ENCODE results near the gene DRAM2.

Gene DRAM2

DNA sequence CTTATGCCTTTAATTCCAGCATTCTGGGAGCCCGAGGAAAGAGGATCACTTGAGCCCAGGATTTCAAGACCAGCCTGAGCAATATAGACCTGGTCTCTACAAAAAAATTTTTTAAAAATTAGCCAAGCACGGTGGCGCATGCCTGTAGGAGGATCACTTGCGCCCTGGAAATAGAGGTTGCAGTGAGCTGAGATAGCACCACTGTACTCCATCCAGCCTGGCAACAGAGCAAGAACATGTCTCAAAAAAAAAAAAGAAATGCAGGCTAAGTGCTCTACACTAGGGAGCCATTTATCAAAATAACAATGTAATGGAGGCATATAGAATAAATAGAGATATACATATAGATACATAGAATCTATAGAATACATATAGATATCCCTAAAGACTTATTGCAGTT lies 23.5 kb upstream of the DRAM2 start:
- Histone ChIP-seq H3K9me3 (ENCODE audit: control insufficient read depth, insufficient read depth, low read length) (no peaks in the 10 kb centered on the region), H3K27ac (ENCODE audit: low read length) (no peak overlapping the region), H3K4me1 (ENCODE audit: control insufficient read depth, insufficient read depth, low read length) (no peaks in the 10 kb centered on the region), H3K36me3 (ENCODE audit: control insufficient read depth, insufficient read depth, low read length) (no peaks in the 10 kb centered on the region), H3K4me3 (ENCODE audit: low read length) (no peak overlapping the region), H3K27me3 (ENCODE audit: control insufficient read depth, insufficient read depth, low read length) (no peaks in the 10 kb centered on the region)
- DNase-seq (ENCODE audit: low read depth, low spot score), result no peak
- no CpG with 5 or more reads among the region's 4 CpGs for WGBS (ENCODE audit: insufficient coverage, insufficient read length)

DNA sequence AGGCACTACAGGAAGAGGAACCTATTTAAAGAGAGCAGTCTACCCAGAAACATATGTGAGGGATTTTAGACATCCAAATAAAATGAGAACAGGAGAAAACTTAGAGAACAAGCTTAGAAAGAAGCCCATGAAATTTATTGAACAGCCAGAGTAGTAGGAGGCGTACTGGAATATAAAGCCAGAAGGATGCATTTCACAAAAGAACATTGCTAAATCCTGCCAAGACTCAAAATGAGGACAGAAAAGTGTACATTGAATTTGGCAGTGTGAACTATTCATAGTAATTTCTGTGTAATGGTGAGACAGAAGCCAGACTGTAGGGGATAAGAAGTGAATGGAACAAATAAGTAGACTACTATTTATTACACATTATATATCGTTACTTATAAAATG lies 22.6 kb upstream of the DRAM2 start:
- H3K4me3 ChIP-seq (ENCODE audit: low read length), result no peak overlapping the region
- H3K36me3 ChIP-seq (ENCODE audit: control insufficient read depth, insufficient read depth, low read length), result no peaks in the 10 kb centered on the region
- no CpG with 5 or more reads among the region's 2 CpGs for WGBS (ENCODE audit: insufficient coverage, insufficient read length)
- no peaks in the 10 kb centered on the region for H3K4me1 ChIP-seq (ENCODE audit: control insufficient read depth, insufficient read depth, low read length)
- no peak for DNase-seq (ENCODE audit: low read depth, low spot score)
- no peaks in the 10 kb centered on the region for H3K9me3 ChIP-seq (ENCODE audit: control insufficient read depth, insufficient read depth, low read length)
- H3K27me3 ChIP-seq (ENCODE audit: control insufficient read depth, insufficient read depth, low read length), result no peaks in the 10 kb centered on the region
- no peak overlapping the region for H3K27ac ChIP-seq (ENCODE audit: low read length)

- H3K4me1 ChIP-seq (ENCODE audit: control insufficient read depth, insufficient read depth, low read length), result no peaks in the 10 kb centered on the region
- H3K4me3 ChIP-seq (ENCODE audit: low read length), result no peak overlapping the region
- no CpG with 5 or more reads among the region's 1 CpG for WGBS (ENCODE audit: insufficient coverage, insufficient read length)
- DNase-seq (ENCODE audit: low read depth, low spot score), result no peak
- H3K36me3 ChIP-seq (ENCODE audit: control insufficient read depth, insufficient read depth, low read length), result no peaks in the 10 kb centered on the region
- no peaks in the 10 kb centered on the region for H3K27me3 ChIP-seq (ENCODE audit: control insufficient read depth, insufficient read depth, low read length)
- no peaks in the 10 kb centered on the region for H3K9me3 ChIP-seq (ENCODE audit: control insufficient read depth, insufficient read depth, low read length)
- H3K27ac ChIP-seq (ENCODE audit: low read length), result no peak overlapping the region
These were observed 22.1 kb upstream of the DRAM2 start for GRCh38 chr1:111161843-111162487.

- Histone ChIP-seq H3K27ac (ENCODE audit: low read length) (no peak overlapping the region), H3K4me1 (ENCODE audit: control insufficient read depth, insufficient read depth, low read length) (no peaks in the 10 kb centered on the region), H3K9me3 (ENCODE audit: control insufficient read depth, insufficient read depth, low read length) (no peaks in the 10 kb centered on the region), H3K27me3 (ENCODE audit: control insufficient read depth, insufficient read depth, low read length) (no peaks in the 10 kb centered on the region), H3K4me3 (ENCODE audit: low read length) (no peak overlapping the region), H3K36me3 (ENCODE audit: control insufficient read depth, insufficient read depth, low read length) (no peaks in the 10 kb centered on the region)
- DNase-seq (ENCODE audit: low read depth, low spot score), result no peak
- WGBS (ENCODE audit: insufficient coverage, insufficient read length), result no CpG with 5 or more reads among the region's 2 CpGs
These were observed 17.5 kb upstream of the DRAM2 start for GRCh38 chr1:111157431-111157830.

DNA sequence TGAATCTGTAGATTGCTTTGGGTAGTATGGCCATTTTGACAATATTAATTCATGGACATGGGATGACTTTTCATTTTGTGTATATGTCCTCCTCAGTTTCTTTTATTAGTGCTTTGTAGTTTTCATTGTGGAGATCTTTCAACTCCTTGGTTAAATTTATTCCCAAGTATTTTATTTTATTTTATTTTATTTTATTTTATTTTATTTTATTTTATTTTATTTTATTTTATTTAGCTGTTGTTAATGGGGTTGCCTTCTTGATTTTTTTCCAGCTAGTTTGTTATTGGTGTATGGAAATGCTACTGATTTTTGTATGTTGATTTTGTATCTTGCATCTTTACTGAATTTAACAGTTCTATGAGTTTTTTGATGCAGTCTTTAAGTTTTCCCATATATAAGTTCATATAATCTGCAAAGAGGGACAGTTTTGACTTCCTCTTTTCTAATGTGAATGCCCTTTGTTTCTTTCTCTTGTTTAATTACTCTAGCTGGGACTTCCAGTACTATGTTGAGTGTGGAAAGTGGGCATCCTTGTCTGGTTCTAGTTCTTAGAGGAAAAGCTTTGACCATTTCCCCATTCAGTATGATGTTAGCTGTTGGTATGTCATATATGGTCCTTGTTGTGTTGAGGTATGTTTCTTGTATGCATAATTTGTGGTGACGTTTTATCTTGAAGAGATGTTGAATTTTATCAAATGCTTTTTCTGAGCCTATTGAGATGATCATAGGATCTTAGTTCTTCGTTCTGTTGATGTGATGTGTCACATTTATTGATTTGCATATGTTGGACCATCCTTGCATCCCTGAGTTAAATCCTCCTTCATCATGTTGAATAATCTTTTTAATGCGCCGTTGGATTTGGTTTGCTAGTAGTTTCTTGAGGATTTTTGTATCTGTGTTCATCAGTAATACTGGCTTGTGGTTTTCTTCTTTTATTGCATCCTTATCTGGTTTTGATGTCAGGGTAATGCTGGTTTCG lies 14.4 kb upstream of the DRAM2 start:
- Histone ChIP-seq H3K4me1 (ENCODE audit: control insufficient read depth, insufficient read depth, low read length) (no peaks in the 10 kb centered on the region), H3K36me3 (ENCODE audit: control insufficient read depth, insufficient read depth, low read length) (no peaks in the 10 kb centered on the region), H3K27me3 (ENCODE audit: control insufficient read depth, insufficient read depth, low read length) (no peaks in the 10 kb centered on the region), H3K4me3 (ENCODE audit: low read length) (no peak overlapping the region), H3K27ac (ENCODE audit: low read length) (no peak overlapping the region), H3K9me3 (ENCODE audit: control insufficient read depth, insufficient read depth, low read length) (no peaks in the 10 kb centered on the region)
- DNase-seq (ENCODE audit: low read depth, low spot score), result no peak
- no CpG with 5 or more reads among the region's 5 CpGs for WGBS (ENCODE audit: insufficient coverage, insufficient read length)

DNA sequence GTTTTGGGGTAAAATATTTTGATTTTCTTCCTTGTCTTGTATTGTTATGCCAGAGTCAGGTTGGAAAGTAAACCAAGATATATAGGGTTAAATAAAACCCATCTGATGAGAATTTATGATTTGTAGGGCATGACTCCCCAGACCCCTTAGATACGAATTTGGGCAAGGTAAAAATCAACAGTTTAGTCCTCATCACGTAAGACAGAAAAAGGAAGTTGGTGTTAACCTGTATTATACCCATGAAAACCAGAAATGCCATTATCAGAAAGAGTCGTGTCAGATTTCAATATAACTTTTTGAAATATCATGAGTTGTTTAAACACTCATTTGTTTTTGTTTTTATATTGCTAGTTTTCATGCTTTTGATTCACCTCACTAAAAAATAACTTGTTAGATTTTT lies 11.9 kb upstream of the DRAM2 start:
- H3K27ac ChIP-seq (ENCODE audit: low read length), result no peak overlapping the region
- no peaks in the 10 kb centered on the region for H3K27me3 ChIP-seq (ENCODE audit: control insufficient read depth, insufficient read depth, low read length)
- H3K36me3 ChIP-seq (ENCODE audit: control insufficient read depth, insufficient read depth, low read length), result peaks cover 5% of the 10 kb centered on the region; the same call in 1 of the 2 replicates
- no CpG with 5 or more reads among the region's 3 CpGs for WGBS (ENCODE audit: insufficient coverage, insufficient read length)
- no peaks in the 10 kb centered on the region for H3K4me1 ChIP-seq (ENCODE audit: control insufficient read depth, insufficient read depth, low read length)
- no peak overlapping the region for H3K4me3 ChIP-seq (ENCODE audit: low read length)
- DNase-seq (ENCODE audit: low read depth, low spot score), result no peak
- no peaks in the 10 kb centered on the region for H3K9me3 ChIP-seq (ENCODE audit: control insufficient read depth, insufficient read depth, low read length)

- no peaks in the 10 kb centered on the region for H3K27me3 ChIP-seq (ENCODE audit: control insufficient read depth, insufficient read depth, low read length)
- H3K4me3 ChIP-seq (ENCODE audit: low read length), result no peak overlapping the region
- no peak for DNase-seq (ENCODE audit: low read depth, low spot score)
- no CpG with 5 or more reads among the region's 2 CpGs for WGBS (ENCODE audit: insufficient coverage, insufficient read length)
- no peaks in the 10 kb centered on the region for H3K9me3 ChIP-seq (ENCODE audit: control insufficient read depth, insufficient read depth, low read length)
- no peaks in the 10 kb centered on the region for H3K4me1 ChIP-seq (ENCODE audit: control insufficient read depth, insufficient read depth, low read length)
- H3K36me3 ChIP-seq (ENCODE audit: control insufficient read depth, insufficient read depth, low read length), result peaks cover 5% of the 10 kb centered on the region; the same call in 1 of the 2 replicates
- no peak overlapping the region for H3K27ac ChIP-seq (ENCODE audit: low read length)
These were observed 8.5 kb upstream of the DRAM2 start for GRCh38 chr1:111148376-111148881.

DNA sequence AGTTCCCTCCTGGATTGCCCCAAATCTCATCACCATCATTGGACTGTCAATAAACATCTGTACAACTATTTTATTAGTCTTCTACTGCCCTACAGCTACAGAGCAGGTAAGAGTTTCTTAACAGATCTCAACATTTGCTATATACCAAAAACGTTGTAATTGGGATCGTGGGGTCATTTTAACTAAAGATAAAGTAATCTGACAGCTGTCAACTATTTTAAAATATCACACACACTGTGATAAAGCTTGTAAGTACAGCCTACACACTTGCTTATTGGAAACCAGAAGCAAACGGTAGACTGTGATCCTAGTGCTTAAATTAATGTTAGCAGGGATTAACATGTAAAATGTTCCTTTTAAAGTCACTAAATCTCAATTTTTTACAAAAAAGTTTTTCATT lies 8.1 kb upstream of the DRAM2 start:
- Histone ChIP-seq H3K4me3 (ENCODE audit: low read length) (no peak overlapping the region), H3K27me3 (ENCODE audit: control insufficient read depth, insufficient read depth, low read length) (no peaks in the 10 kb centered on the region), H3K9me3 (ENCODE audit: control insufficient read depth, insufficient read depth, low read length) (no peaks in the 10 kb centered on the region), H3K36me3 (ENCODE audit: control insufficient read depth, insufficient read depth, low read length) (peaks cover 5% of the 10 kb centered on the region; the same call in 1 of the 2 replicates), H3K4me1 (ENCODE audit: control insufficient read depth, insufficient read depth, low read length) (no peaks in the 10 kb centered on the region), H3K27ac (ENCODE audit: low read length) (no peak overlapping the region)
- WGBS (ENCODE audit: insufficient coverage, insufficient read length), result no CpG with 5 or more reads among the region's 3 CpGs
- DNase-seq (ENCODE audit: low read depth, low spot score), result no peak

- Histone ChIP-seq H3K4me3 (ENCODE audit: low read length) (no peak overlapping the region), H3K9me3 (ENCODE audit: control insufficient read depth, insufficient read depth, low read length) (no peaks in the 10 kb centered on the region), H3K4me1 (ENCODE audit: control insufficient read depth, insufficient read depth, low read length) (no peaks in the 10 kb centered on the region), H3K27ac (ENCODE audit: low read length) (no peak overlapping the region), H3K27me3 (ENCODE audit: control insufficient read depth, insufficient read depth, low read length) (no peaks in the 10 kb centered on the region), H3K36me3 (ENCODE audit: control insufficient read depth, insufficient read depth, low read length) (peaks cover 5% of the 10 kb centered on the region; the same call in 1 of the 2 replicates)
- DNase-seq (ENCODE audit: low read depth, low spot score), result no peak
These were observed 6.3 kb upstream of the DRAM2 start for GRCh38 chr1:111145963-111146768.

GRCh38 chr1:111145542-111145941 lies 5.6 kb upstream of the DRAM2 start:
- no peak for DNase-seq (ENCODE audit: low read depth, low spot score)
- Histone ChIP-seq H3K4me3 (ENCODE audit: low read length) (no peak overlapping the region), H3K27me3 (ENCODE audit: control insufficient read depth, insufficient read depth, low read length) (no peaks in the 10 kb centered on the region), H3K4me1 (ENCODE audit: control insufficient read depth, insufficient read depth, low read length) (no peaks in the 10 kb centered on the region), H3K9me3 (ENCODE audit: control insufficient read depth, insufficient read depth, low read length) (no peaks in the 10 kb centered on the region), H3K36me3 (ENCODE audit: control insufficient read depth, insufficient read depth, low read length) (peaks cover 5% of the 10 kb centered on the region; the same call in 1 of the 2 replicates), H3K27ac (ENCODE audit: low read length) (no peak overlapping the region)
- no CpG with 5 or more reads among the region's 2 CpGs for WGBS (ENCODE audit: insufficient coverage, insufficient read length)
